ENCODE results near the gene MTIF3.

MTIF3 gene

GRCh38 chr13:27465611-27466010 is 15.2 kb upstream of the MTIF3 start:
- CTCF ChIA-PET: interaction anchor here (1.0 kb wide), 1 partner anchor 360 kb away, joined by 4 read pairs; no protein-coding TSS in a partner anchor
- POLR2A ChIA-PET (ENCODE audit: low non-redundant PET): no interaction called here
- no peak for TF ChIP-seq CTCF (conservative IDR thresholded peaks at IDR 0.05; ENCODE audit: low read depth)
- H3K27ac ChIP-seq: no peak overlapping the region
- no peak for DNase-seq (ENCODE audit: low spot score)

- ChIA-PET CTCF (no interaction called here), POLR2A (ENCODE audit: low non-redundant PET) (no interaction called here)
- H3K27ac ChIP-seq: no peak overlapping the region
- TF ChIP-seq CTCF (conservative IDR thresholded peaks at IDR 0.05; ENCODE audit: low read depth): no peak
- DNase-seq (ENCODE audit: low spot score): no peak
Measured at GRCh38 chr13:27463500-27463899, 13.1 kb upstream of the MTIF3 start.

GRCh38 chr13:27461940-27462584 is 11.7 kb upstream of the MTIF3 start:
- no peak overlapping the region for H3K27ac ChIP-seq
- TF ChIP-seq CTCF (conservative IDR thresholded peaks at IDR 0.05; ENCODE audit: low read depth): no peak
- CTCF ChIA-PET: interaction anchor here (0.6 to 0.7 kb wide), 3 partner anchors 31 to 1174 kb away, joined by 3 read pairs; no protein-coding TSS in a partner anchor
- POLR2A ChIA-PET (ENCODE audit: low non-redundant PET): interaction anchor here (0.6 kb wide), 1 partner anchor 96 kb away, joined by 6 read pairs; no protein-coding TSS in a partner anchor
- DNase-seq (ENCODE audit: low spot score): no peak

- no peak overlapping the region for H3K27ac ChIP-seq
- ChIA-PET POLR2A (ENCODE audit: low non-redundant PET) (interaction anchor here (0.6 to 0.7 kb wide), 2 partner anchors 72 to 464 kb away, joined by 4 to 5 read pairs; partner anchors contain the start of gene PDX1), CTCF (interaction anchor here (0.6 kb wide), 1 partner anchor 669 kb away, joined by 6 read pairs; no protein-coding TSS in a partner anchor)
- no peak for TF ChIP-seq CTCF (conservative IDR thresholded peaks at IDR 0.05; ENCODE audit: low read depth)
- DNase-seq (ENCODE audit: low spot score): no peak
Measured at GRCh38 chr13:27455331-27455855, 5.0 kb upstream of the MTIF3 start.

DNA sequence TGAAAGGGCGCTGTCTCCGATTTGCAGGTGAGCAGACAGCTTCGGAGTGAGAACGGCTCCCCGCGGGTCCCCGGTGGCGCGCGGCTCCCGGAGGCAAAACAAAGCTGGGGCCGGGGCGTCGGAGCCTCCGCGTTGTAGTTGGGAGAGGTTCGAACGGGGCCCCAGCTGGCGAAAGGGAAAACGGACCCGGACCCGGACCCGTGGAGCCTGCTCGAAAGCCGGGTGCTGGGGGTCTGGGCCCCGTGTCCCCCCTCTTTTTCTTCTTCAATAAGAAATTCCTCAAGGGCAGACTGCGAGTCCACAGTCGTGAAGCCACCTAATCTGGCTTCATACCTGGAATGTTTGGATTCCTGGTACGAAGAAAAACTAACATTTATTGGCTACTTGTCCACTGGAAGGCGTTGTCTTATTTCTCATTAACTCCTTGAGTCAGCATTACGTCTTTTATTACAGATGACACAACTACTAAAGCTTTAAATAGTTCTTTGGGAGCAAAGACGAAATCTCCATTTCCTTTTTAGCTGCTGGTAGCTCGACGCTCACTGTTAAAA is 632 bp upstream of the MTIF3 start:
- POLR2A ChIA-PET (ENCODE audit: low non-redundant PET): no interaction called here
- CTCF ChIA-PET: interaction anchor here (0.6 to 1.9 kb wide), 4 partner anchors 25 to 503 kb away, joined by 3 to 5 read pairs (median 3); no protein-coding TSS in a partner anchor

More for the DNA sequence above, 632 bp upstream of the MTIF3 start:
- peak; percentile 61 for DNase-seq (ENCODE audit: low spot score)
- TF ChIP-seq CTCF (conservative IDR thresholded peaks at IDR 0.05; ENCODE audit: low read depth): no peak
- peak overlapping the region; percentile 99 for H3K27ac ChIP-seq
